GM12873 (cell line): ENCODE results near the gene CHSY1.

Experiments used
- CTCF ChIP-seq: IDR thresholded peaks from 2 replicates; pipeline ENCODE4 v1.5.1; 2012; ENCODE audit warnings: low read depth, mild to moderate bottlenecking, moderate library complexity, low read length, control low read depth; ENCODE audit not compliant: insufficient read depth; ENCODE audit errors: missing control alignments

Gene CHSY1

GRCh38 chr15:101189409-101190091 is 62.3 kb downstream of the CHSY1 start:
- TF ChIP-seq CTCF: no peak

- no peak for TF ChIP-seq CTCF
Measured at GRCh38 chr15:101188637-101189408, 63.0 kb downstream of the CHSY1 start.

DNA sequence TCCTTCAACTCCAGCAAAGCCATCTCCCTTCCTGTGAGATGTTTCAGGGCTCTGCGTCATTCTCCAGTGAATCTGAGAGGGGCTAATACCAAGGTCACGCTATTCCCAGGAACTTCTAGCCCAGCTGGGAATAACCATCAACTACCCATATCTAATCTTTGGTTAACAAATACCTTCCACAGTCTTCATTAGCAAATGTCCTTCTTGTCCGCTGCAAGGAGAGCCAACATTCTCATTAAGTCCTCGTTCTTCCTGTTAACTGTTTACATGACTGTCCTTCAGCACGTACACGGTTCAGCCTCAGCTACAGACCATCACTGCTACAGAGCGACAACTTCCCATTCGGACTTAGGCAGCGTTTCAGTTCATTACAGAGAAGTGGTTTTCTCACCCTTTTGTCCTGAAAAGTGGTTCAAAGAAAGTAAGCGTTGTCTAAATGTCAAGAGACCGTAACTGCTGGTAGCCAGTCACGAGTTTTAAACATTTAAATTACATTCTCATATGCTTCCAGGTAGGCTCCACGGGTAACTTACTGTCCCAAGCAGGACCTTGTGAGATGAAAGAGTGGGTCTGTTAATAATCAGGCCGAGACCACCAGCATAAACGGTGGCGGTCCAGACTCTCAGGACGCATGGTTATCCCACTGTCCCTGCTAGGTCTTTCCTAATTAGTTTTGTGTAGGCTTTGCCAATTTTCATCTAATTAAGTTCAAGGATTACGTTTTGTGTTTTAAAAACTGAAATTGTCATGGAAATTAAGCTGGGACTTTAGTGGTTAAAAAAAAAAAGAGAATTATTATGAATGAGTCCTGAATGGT is 63.8 kb downstream of the CHSY1 start:
- no peak for TF ChIP-seq CTCF

DNA sequence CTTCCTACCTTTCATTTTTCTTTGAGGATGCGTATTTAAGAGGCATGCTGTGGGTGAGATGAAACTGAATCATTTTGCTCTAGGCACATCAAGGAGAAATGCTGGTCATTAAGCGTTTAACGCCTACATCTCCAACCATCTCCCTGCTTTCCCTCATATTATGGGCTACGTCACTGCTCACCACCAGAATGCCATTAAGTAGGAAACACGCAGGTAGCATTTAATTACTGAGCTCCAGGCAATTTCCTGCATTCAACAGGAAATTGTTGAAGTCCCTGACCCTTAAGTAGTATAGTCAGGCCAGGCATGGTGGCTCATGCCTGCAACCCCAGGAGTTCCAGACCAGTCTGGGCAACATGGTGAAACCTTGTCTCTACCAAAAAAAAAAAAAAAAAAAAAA is 66.1 kb downstream of the CHSY1 start:
- TF ChIP-seq CTCF: no peak

DNA sequence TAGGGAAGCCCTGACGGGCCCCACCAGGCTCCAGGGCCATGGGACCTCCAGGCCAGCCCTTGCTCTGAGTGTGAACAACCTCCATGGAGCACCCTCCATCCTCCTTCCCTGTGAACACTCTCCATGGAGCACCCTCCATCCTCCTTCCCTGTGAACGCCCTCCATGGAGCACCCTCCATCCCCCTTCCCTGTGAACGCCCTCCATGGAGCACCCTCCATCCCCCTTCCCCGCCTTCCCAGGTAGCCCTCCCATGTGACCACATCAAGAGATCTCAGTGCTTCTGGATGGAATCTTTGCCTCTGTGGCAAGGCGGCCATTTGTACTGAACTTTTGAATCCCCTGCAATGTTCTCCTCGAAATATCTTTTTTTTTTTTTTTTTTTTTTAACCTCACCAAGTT is 66.5 kb downstream of the CHSY1 start:
- TF ChIP-seq CTCF: no peak

- TF ChIP-seq CTCF: no peak
Measured at GRCh38 chr15:101184830-101185229, 67.0 kb downstream of the CHSY1 start.

DNA sequence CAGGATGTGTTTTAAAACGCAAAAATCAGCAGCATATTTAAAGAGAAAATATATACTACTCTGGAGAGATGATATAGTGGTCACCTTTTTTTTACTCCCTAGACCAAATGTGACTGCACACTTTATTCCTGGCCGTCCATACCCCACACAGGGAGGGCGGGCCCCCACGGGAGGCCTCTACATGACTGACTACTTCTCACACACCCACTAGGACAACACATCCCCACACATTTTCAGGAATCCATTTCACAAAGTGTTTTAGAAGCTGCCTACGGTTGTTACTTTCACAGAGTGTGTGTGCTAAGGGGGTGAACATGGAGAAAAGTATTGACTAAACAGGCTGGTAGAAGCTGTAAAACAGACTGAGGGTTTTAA is 67.9 kb downstream of the CHSY1 start:
- TF ChIP-seq CTCF: no peak
